Endometrial microvascular endothelial cells (primary cell): Measurements from ENCODE around the gene HNRNPAB. TPM values are rescaled to one million over a fixed set of nuclear protein-coding genes. Genes with fewer than 3 reads are reported as not detected.
"Not testable (repeated sequence)": the region's sequence is repeated elsewhere in the genome, so short reads cannot be mapped to it uniquely, and the experiment has no call there.

Experiments
- in situ Hi-C: cut with HindIII; loops from 2 replicates; pipeline ENCODE4 v1.10.0; 2017; ENCODE audit warnings: low sequenced_read_pairs, low pct_unique_long_range_greater_than_20kb; ENCODE audit errors: inconsistent ontology term
- total RNA-seq: library from RNA; depleted of rRNA; stranded (reverse); fragments of >200 nt; gene quantifications from one replicate; pipeline ENCODE4 v1.2.3, GENCODE V29; 2015; ENCODE audit errors: inconsistent ontology term

Gene HNRNPAB
- total RNA-seq, 1 donor from 2014 or later = 169 TPM

DNA sequence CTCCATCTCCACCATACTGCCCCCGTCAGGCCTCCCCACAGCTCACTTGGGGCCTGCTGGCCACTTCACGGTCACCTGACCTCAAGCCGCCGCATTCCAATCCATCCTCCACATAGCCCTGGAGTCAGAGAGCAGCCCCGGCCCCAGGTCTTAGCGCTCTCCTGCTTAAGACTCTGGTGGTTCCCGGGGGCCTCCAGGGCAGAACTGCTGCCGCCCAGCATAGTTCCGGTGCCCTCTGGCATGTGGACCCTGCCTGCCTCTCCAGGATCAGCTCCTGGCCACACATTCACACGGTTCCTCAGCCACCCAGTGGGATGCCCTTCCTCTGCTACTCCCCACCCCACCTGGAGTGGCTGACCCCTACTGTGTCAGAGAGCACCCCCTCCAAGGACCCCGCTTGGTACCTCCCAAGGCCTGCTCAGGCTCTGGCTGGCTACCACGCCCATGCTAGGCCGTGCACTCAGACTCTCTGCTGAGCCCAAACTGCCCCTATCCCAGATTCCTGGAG lies 19.5 kb downstream of the HNRNPAB start:
- in situ Hi-C loops = no loop called here

DNA sequence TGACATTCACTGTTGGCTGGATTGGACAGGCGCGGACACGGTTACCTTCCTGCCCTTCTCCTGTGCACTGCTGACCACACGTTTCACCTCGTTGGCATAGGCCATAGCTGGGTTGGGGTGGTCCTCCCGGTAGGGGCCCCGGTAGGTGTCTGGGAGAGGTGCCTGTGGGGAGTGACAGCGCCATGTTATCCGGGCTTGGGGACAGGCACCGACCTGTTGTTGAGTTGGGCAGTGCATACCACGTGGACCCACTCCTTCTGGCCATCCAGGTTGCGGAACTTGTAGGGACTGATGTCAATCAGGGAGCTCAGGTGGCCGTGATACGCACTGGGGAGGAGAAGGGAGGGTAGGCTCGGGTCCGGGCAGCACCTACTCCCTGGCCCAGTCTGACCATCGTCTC lies 20.1 kb downstream of the HNRNPAB start:
- in situ Hi-C loops = no loop called here

DNA sequence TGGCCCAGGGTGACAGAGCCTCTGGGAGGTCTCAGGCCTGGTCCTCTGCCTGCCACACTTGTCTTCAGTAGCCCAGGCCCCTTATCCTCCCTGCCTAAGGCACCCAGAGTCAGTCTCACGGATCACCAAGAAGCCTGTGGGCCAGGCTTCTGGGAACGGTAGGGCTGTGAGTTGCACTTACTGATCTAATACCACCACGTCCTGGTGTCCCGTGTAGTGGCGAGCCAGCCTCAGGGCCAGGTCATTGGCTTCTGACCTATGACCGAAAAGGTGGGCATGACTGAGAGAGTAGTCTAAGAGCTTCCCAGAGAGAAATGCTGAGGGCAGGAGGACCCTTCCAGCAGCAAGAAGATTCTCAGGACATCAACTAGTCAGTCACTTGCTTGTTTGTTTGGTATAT lies 20.8 kb downstream of the HNRNPAB start:
- in situ Hi-C loops = no loop called here

DNA sequence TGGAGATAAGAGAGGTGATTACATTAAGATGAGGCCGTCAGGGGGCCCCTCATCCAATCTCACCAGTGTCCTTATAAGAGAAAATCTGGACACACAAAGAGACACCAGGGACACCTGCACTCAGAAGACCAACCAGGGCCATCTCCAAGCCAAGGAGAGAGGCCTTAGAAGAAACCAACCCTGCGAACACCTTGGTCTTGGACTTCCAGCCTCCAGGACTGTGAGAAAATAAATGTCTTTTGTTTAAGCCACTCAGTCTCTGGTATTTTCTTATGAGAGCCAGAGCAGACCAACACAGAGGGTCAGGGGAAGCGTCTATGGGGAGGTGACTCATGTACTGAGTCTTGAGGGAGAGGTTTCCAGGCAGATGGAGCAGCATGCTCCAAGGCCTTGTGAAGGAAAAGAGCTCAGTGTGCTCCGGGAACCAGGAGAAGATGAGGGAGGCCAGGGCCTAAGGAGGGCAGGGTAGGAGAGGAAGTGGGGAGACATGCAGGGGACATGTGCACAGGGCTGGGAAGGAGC lies 22.9 kb downstream of the HNRNPAB start:
- in situ Hi-C loops = no loop called here

DNA sequence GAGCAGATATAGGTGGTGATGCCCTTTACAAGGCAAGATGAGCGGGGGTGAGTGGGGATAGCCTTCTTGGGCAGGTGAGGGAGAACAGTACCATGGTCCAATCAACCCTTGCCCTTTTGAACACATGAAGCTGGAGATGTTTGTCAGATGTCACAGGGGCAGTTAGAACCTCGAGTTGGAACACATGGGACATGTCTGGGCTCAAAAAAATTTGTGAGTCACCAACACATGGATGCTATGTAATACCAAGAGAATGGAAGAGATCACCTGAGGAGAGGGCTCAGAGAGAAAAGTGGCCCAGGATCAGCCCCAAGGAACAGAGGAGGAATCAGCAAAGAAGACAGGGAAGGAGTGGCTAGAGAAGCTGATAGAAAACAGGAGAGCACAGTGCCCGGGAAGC lies 23.6 kb downstream of the HNRNPAB start:
- in situ Hi-C loops = no loop called here

DNA sequence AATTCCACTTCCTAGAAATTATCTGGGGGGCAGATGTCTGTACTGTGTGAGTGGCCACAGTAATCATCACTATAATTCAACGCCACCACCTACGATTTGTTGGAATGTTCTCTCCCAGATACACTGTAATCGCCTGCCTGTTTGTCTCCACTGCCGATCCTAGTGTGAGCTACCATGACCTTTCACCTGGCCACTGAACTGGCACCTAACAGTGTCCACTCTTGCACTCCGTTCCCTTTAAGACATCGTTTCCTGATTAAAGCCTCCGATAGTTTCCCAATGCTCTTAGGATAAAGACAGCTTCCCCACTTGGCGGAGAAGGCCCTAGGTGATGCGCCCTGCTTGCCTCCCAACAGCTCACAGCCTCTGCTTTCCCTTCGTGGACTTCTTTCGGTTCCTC lies 24.3 kb downstream of the HNRNPAB start:
- in situ Hi-C loops = no loop called here

DNA sequence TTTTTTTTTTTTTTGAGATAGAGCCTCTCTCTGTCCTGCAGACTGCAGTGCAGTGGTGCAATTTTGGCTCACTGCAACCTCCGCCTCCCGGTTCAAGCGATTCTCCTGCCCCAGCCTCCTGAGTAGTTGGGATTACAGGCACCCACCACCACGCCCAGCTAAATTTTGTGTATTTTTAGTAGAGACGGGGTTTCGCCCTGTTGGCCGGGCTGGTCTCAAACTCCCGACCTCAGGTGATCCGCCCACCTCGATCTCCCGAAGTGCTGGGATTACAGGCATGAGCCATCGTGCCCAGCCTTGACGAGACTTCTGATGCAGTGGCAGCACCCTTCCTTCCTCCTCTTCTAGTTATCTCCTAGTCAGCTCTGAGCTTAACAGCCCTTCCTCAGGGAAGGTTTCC lies 24.8 kb downstream of the HNRNPAB start:
- in situ Hi-C loops = not testable (repeated sequence)

DNA sequence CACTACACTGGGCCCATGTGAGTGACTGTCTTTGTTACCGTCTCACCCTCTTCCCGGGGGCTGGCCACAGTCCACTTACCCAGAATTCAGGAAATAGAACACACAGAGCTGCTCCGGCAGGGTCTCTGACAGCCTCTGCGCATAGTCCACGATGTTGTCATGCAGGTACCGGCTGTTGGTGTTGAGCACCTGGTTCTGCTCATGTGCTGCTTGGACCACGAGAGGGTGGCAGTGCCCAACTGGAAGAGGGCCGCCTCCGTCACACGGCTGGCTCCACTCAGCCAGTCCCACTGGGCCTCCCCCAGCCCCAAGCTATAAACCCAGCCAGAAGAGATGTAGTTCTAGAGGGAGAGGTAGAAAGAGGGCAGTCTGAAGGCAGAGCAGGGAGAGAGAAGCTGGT lies 25.5 kb downstream of the HNRNPAB start:
- in situ Hi-C loops = no loop called here

DNA sequence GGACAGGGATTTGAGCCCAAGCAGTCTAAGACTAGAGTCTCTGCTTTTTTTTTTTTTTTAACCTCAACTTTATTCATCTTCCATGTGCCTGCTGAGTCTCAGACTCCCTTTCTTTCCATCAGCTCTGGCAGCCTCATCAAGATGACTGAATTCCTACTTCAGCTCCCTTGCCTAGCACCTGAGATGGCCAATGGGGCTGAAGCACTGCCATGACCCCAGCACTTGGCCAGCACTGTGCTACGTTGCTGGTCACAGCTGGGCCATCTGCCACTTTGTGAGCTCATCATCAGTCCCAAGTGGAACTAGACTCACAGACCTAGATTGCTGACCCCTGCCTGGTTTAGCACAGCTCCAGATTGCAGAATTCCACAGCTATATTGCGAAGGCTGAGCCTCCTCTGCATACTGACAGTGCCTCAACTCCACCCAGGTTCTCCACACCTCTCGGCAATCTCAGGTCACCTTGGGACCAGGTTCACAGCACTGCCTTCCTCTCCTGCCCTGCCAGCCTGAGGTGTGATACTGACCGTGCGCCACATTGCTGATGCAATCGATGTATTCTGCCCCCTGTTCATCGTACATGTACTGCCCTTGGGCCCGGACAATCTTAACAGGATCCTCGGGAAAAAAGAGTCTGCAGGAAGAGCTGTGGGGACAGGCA lies 26.7 kb downstream of the HNRNPAB start:
- in situ Hi-C loops = no loop called here

GRCh38 chr5:178231539-178232123 lies 27.3 kb downstream of the HNRNPAB start:
- in situ Hi-C loops = no loop called here

- in situ Hi-C loops = no loop called here
These were observed 28.0 kb downstream of the HNRNPAB start, which contains the start of gene PHYKPL for GRCh38 chr5:178232124-178232919. Gene PHYKPL (minus strand): TSS chr5:178232802. CDS start chr5:178232550, 252 bp downstream.

DNA sequence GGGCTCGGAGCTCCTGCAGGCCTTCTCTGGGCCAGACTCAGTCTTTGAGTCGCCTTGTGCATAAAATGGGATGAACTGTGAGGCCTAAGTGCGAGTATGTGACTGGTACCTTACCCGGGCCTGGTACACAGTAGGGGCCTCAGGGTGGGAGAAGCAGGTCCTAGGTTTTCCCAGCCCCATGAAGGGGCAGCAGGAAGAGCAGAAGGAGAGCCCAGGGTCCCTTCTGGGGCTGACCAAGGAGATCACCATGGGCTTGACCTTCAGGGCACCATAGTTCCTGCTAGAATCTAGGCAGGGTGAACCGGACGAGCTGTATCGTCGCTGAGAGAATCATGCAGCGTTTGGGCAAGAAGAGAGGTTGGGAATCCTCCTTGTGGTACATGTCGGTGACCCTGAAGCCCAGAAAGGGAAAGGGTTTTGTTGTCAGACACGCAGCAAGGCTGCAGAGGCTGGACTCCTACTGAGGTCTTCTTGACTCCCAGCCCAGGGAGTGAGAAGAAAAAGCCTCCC lies 28.6 kb downstream of the HNRNPAB start:
- in situ Hi-C loops = no loop called here

DNA sequence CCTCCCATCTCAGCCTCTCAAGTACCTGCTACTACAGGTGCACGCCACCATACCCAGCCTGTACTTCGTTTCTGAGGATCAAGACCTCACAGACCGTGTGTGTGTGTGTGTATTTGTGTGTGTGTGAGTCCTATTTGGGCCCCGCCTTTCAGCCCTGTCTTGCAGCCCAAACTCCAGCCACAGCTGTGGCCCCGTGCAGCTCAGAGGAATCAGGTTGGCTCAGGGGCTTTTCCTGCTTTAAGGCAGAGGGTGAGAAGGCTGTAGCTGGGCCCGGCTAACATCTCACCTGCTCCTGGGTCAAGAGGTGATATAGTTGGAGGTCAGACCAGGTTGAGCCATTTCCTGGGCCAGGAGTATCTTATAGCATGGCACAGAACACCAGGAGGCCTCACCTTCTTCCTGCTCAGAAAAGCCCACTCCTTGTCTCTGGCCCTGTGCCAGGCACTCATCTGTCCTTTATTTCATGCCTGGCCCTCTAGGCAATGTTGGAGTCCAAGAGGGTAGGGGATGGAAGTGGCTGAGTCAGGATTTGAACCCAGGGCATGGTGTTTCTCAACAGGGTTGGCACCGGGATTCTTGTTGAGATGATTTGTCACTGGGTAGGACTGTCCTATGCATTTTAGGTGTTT lies 29.9 kb downstream of the HNRNPAB start:
- in situ Hi-C loops = no loop called here

DNA sequence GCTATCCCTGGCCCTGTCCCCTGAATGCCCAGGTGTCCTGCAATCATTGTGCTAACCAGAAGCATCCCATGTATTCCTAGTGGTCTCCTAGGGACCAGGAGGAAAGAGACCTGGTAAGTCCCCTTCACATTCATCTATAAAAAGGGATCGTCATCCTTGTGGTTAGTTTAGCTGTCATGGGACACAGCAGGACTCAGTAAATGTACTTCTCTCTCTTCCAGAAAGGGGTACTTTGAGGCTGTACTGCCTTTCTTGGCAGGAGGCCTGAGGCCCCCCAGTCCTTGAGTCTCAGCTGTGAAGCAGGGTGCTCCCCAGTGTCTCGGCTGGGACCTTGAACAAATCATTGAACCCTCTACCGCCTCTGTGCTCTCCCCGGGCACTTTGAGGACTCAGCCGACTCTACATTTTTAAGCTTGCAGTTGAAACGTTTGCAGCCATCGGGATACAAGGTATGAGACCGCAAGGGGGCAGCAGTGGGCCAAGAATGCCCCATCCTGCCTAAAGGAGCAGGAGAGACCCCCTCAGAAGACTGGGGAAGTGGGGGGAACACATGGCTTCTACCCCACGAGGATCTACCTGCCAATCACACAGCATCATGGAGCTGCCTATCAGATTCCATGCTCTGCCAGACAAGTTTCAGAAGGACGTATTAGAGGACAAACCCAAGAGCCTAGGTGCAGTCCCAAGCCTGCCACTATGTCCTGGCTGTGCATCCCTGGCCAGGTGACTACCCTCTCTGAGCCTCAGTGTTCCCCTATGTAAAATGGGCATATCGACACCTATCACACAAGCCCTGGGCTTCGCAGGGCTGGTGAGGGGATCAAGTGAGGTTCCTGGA lies 30.6 kb downstream of the HNRNPAB start:
- in situ Hi-C loops = no loop called here

DNA sequence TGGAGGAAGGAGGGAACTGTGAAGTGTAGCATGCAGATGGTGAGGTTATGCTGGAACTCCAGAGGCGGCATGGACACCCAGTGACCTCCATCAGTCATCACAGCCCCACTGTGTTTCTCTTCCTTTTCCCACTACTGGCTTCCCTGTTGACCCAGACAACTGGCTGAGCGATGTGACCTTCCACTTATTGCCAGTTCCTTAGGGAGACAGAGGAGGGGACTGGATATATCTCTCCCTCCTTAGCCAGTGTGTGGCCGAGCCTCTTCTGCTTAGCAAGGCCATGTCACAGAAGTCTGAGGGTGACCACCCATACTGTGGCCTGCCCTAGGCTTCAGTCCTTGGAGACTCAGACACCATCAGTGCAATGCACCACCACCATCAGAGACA lies 31.2 kb downstream of the HNRNPAB start:
- in situ Hi-C loops = no loop called here

- in situ Hi-C loops = no loop called here
These were observed 31.8 kb downstream of the HNRNPAB start for GRCh38 chr5:178236126-178236525.

DNA sequence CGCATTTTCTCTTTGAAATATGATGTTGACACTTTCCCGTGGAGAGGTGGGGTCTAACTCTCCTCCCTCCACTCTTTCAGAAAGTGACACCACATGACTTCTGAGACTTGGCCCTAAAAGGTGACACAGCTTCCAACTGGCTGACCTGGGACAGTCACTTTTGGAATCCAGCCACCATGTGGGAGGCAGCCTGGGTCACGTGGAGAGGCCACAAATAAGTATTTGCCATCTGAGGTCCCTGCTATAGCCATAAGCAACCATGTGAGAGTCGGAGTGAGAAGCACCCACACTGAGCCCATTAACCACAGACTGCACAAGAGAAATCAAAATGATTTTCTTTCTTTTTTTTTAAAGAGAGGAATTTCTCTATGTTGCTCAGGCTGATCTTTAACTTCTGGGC lies 32.3 kb downstream of the HNRNPAB start:
- in situ Hi-C loops = no loop called here
